ENCODE measurements around the gene MRPL9.

MRPL9 gene

GRCh38 chr1:151798571-151798970 is 35.3 kb upstream of the MRPL9 start:
- Histone ChIP-seq H3K4me1 (ENCODE audit: control insufficient read depth in 2 of 2, insufficient read depth in 1 of 2, low read depth in 1 of 2, low read length in 2 of 2) (peaks cover 2 to 8% of the 10 kb centered on the region in 2 donors), H4K8ac (ENCODE audit: low read depth, low read length) (no peak overlapping the region), H3K4me3 (ENCODE audit: low read length in 2 of 2) (no peak overlapping the region), H2AK5ac (ENCODE audit: low read depth, low read length) (no peak overlapping the region), H3K27ac (replicated peaks; ENCODE audit: low read length) (no peak overlapping the region), H2BK5ac (ENCODE audit: low read length) (peak overlapping the region; percentile 1), H3K23ac (ENCODE audit: low read depth, low read length, poor library complexity) (no peak overlapping the region), H3K27me3 (ENCODE audit: control insufficient read depth in 3 of 3, insufficient read depth in 3 of 3, low read depth in 1 of 3, low read length in 3 of 3) (peaks cover 0 to 30% (median 0%) of the 10 kb centered on the region in 3 experiments), H2BK15ac (ENCODE audit: low read length) (no peak overlapping the region), H3K4ac (ENCODE audit: low read length) (no peak overlapping the region), H3K4me2 (ENCODE audit: insufficient read depth, low read length, poor library complexity, severe bottlenecking) (no peak overlapping the region), H3K36me3 (replicated peaks in 1 of 2; ENCODE audit: control insufficient read depth in 2 of 2, insufficient read depth in 2 of 2, low read length in 2 of 2) (peaks cover 0 to 2% of the 10 kb centered on the region in 2 donors), H2BK120ac (ENCODE audit: low read depth, low read length) (no peak overlapping the region), H3K9me3 (replicated peaks in 1 of 2; ENCODE audit: control insufficient read depth in 2 of 2, insufficient read depth in 1 of 2, low read depth in 1 of 2, low read length in 2 of 2) (no peaks in the 10 kb centered on the region), H3K14ac (ENCODE audit: low read length) (no peak overlapping the region), H3K18ac (ENCODE audit: low read length) (no peak overlapping the region), H3K9ac (ENCODE audit: low read depth, low read length, poor library complexity) (no peak overlapping the region), H2BK12ac (ENCODE audit: low read length) (no peak overlapping the region), H2AFZ (ENCODE audit: low read length) (peak overlapping the region; percentile 84), H4K91ac (ENCODE audit: low read depth, low read length, poor library complexity) (no peak overlapping the region), H3K79me1 (ENCODE audit: low read depth, low read length) (no peaks in the 10 kb centered on the region)
- WGBS, 2 donors (ENCODE audit: extremely low coverage in 2 of 2, insufficient read length in 2 of 2, insufficient replicate concordance in 1 of 2), result 100% methylated on average over 1 of the region's 5 CpGs; no CpG with 5 or more reads in 1 of the 2 donors
- DNase-seq (ENCODE audit: low spot score), result no peak

GRCh38 chr1:151790940-151791651 is 27.8 kb upstream of the MRPL9 start:
- Histone ChIP-seq H3K4me1 (ENCODE audit: control insufficient read depth in 2 of 2, insufficient read depth in 1 of 2, low read depth in 1 of 2, low read length in 2 of 2) (peaks cover 0 to 5% of the 10 kb centered on the region in 2 donors), H2BK15ac (ENCODE audit: low read length) (no peak overlapping the region), H3K4me3 (ENCODE audit: low read length in 2 of 2) (peak overlapping the region; percentile 70 to 87), H2BK120ac (ENCODE audit: low read depth, low read length) (no peak overlapping the region), H3K18ac (ENCODE audit: low read length) (peak overlapping the region; percentile 71), H3K36me3 (replicated peaks in 1 of 2; ENCODE audit: control insufficient read depth in 2 of 2, insufficient read depth in 2 of 2, low read length in 2 of 2) (no peaks in the 10 kb centered on the region), H3K27me3 (ENCODE audit: control insufficient read depth in 3 of 3, insufficient read depth in 3 of 3, low read depth in 1 of 3, low read length in 3 of 3) (peaks cover 0 to 2% (median 0%) of the 10 kb centered on the region in 3 experiments), H3K9ac (ENCODE audit: low read depth, low read length, poor library complexity) (peak overlapping the region; percentile 90), H3K9me3 (replicated peaks in 1 of 2; ENCODE audit: control insufficient read depth in 2 of 2, insufficient read depth in 1 of 2, low read depth in 1 of 2, low read length in 2 of 2) (no peaks in the 10 kb centered on the region), H3K4me2 (ENCODE audit: insufficient read depth, low read length, poor library complexity, severe bottlenecking) (peak overlapping the region; percentile 79), H4K91ac (ENCODE audit: low read depth, low read length, poor library complexity) (no peak overlapping the region), H2BK12ac (ENCODE audit: low read length) (no peak overlapping the region), H2AFZ (ENCODE audit: low read length) (peak overlapping the region; percentile 90), H2AK5ac (ENCODE audit: low read depth, low read length) (no peak overlapping the region), H3K27ac (replicated peaks; ENCODE audit: low read length) (no peak overlapping the region), H3K14ac (ENCODE audit: low read length) (peak overlapping the region; percentile 97), H2BK5ac (ENCODE audit: low read length) (no peak overlapping the region), H3K23ac (ENCODE audit: low read depth, low read length, poor library complexity) (peak overlapping the region; percentile 85), H3K4ac (ENCODE audit: low read length) (no peak overlapping the region), H3K79me1 (ENCODE audit: low read depth, low read length) (no peaks in the 10 kb centered on the region), H4K8ac (ENCODE audit: low read depth, low read length) (no peak overlapping the region)
- DNase-seq (ENCODE audit: low spot score), result no peak
- WGBS, 2 donors (ENCODE audit: extremely low coverage in 2 of 2, insufficient read length in 2 of 2, insufficient replicate concordance in 1 of 2), result no CpG with 5 or more reads among the region's 52 CpGs

DNA sequence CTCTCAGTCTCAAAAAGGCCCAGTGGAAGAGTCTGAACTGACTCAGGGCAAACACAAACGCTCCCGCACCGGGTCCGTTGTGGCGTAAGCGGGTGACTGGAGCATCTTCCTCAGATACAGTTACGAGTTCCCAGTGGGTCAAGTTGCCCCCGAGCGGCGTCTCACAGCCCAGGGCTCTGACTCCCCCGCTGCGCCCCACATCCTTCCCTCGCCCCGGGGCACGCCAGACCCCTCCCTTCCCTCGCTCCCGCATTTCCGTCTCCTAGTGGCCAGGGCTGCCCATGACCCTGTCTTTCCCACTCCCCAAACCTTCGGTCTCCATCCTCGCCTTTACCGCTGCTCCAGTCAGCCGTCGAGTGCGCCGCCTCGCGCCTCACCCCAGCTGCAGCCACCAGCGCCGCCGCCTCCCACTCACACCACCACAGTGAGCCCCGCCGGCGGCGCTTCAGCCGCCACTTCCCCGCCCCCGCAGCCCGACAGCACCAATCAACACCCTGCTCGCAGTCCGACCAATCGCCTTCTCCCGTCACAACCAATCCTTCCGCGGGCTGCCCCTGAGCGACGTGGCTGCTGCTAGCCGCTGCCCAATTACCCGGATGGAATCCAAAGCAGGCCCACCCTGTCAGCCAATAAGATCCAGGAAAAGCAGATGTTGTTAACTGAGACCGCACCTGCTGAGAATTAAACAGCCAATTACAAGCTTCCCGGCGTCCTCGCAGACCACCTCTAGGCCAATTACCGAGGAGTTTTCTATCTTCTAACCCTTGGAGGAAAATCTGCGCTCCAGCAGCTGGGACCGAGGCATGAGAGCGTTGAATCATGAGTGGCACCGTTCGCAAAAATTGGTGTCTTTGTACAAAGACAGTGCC is 27.0 kb upstream of the MRPL9 start, which contains the start of gene TDRKH:
Gene TDRKH, minus strand, starts transcription at position 430 of the 869 bp plus-strand sequence. CDS start 7,478 bp downstream, outside the sequence.
- H2AFZ ChIP-seq (ENCODE audit: low read length), result peak within 1 kb of the TSS; percentile 90
- no peak within 1 kb of the TSS for H2BK15ac ChIP-seq (ENCODE audit: low read length)
- peak within 1 kb of the TSS; percentile 97 for H3K14ac ChIP-seq (ENCODE audit: low read length)
- H2BK120ac ChIP-seq (ENCODE audit: low read depth, low read length), result no peak within 1 kb of the TSS
- peak within 1 kb of the TSS; percentile 79 for H3K4me2 ChIP-seq (ENCODE audit: insufficient read depth, low read length, poor library complexity, severe bottlenecking)
- WGBS, 2 donors (ENCODE audit: extremely low coverage in 2 of 2, insufficient read length in 2 of 2, insufficient replicate concordance in 1 of 2), result no CpG with 5 or more reads among the region's 58 CpGs
- H3K79me1 ChIP-seq (ENCODE audit: low read depth, low read length), result no peaks in the 10 kb centered on the region
- DNase-seq (ENCODE audit: low spot score), result peak; percentile 98
- no peak within 1 kb of the TSS for H4K91ac ChIP-seq (ENCODE audit: low read depth, low read length, poor library complexity)
- peak within 1 kb of the TSS; percentile 69 for H2BK5ac ChIP-seq (ENCODE audit: low read length)
- H3K27ac ChIP-seq (replicated peaks; ENCODE audit: low read length), result peak within 1 kb of the TSS; percentile 51
- H3K36me3 ChIP-seq (replicated peaks in 1 of 2; ENCODE audit: control insufficient read depth in 2 of 2, insufficient read depth in 2 of 2, low read length in 2 of 2), result no peaks in the 10 kb centered on the region
- peak within 1 kb of the TSS; percentile 70 to 87 for H3K4me3 ChIP-seq (ENCODE audit: low read length in 2 of 2)
- no peak within 1 kb of the TSS for H2AK5ac ChIP-seq (ENCODE audit: low read depth, low read length)
- H4K8ac ChIP-seq (ENCODE audit: low read depth, low read length), result no peak within 1 kb of the TSS
- H3K9ac ChIP-seq (ENCODE audit: low read depth, low read length, poor library complexity), result peak within 1 kb of the TSS; percentile 90
- H3K9me3 ChIP-seq (replicated peaks in 1 of 2; ENCODE audit: control insufficient read depth in 2 of 2, insufficient read depth in 1 of 2, low read depth in 1 of 2, low read length in 2 of 2), result no peaks in the 10 kb centered on the region
- H3K27me3 ChIP-seq (ENCODE audit: control insufficient read depth in 3 of 3, insufficient read depth in 3 of 3, low read depth in 1 of 3, low read length in 3 of 3), result peaks cover 0 to 2% (median 0%) of the 10 kb centered on the region in 3 experiments
- H3K4ac ChIP-seq (ENCODE audit: low read length), result no peak within 1 kb of the TSS
- peak within 1 kb of the TSS; percentile 92 for H3K18ac ChIP-seq (ENCODE audit: low read length)
- no peak within 1 kb of the TSS for H2BK12ac ChIP-seq (ENCODE audit: low read length)
- peaks cover 0 to 5% of the 10 kb centered on the region in 2 donors for H3K4me1 ChIP-seq (ENCODE audit: control insufficient read depth in 2 of 2, insufficient read depth in 1 of 2, low read depth in 1 of 2, low read length in 2 of 2)
- H3K23ac ChIP-seq (ENCODE audit: low read depth, low read length, poor library complexity), result peak within 1 kb of the TSS; percentile 85

DNA sequence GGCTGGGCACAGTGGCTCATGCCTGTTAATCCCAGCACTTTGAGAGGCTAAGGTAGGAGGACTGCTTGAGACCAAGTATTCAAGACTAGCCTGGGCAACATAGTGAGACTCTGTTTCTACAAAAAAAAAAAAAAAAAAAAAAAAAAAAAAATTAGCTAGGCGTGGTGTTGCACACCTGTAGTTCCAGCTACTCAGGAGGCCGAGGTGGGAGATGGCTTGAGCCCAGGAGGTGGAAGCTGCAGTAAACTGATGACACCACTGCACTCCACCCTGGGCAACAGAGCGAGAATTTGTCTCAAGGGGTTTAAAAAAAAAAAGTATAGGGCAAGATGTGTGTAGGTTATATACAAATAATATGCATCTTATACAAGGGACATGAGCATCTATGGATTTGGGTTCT is 24.4 kb upstream of the MRPL9 start:
- Histone ChIP-seq H2BK5ac (ENCODE audit: low read length) (no peak overlapping the region), H3K36me3 (replicated peaks in 1 of 2; ENCODE audit: control insufficient read depth in 2 of 2, insufficient read depth in 2 of 2, low read length in 2 of 2) (peaks cover 0 to under 1% of the 10 kb centered on the region in 2 donors), H3K4me1 (ENCODE audit: control insufficient read depth in 2 of 2, insufficient read depth in 1 of 2, low read depth in 1 of 2, low read length in 2 of 2) (peaks cover 0 to 5% of the 10 kb centered on the region in 2 donors), H3K9me3 (replicated peaks in 1 of 2; ENCODE audit: control insufficient read depth in 2 of 2, insufficient read depth in 1 of 2, low read depth in 1 of 2, low read length in 2 of 2) (no peaks in the 10 kb centered on the region), H3K27me3 (ENCODE audit: control insufficient read depth in 3 of 3, insufficient read depth in 3 of 3, low read depth in 1 of 3, low read length in 3 of 3) (peaks cover 0 to 2% (median 0%) of the 10 kb centered on the region in 3 experiments), H4K8ac (ENCODE audit: low read depth, low read length) (no peak overlapping the region), H2AFZ (ENCODE audit: low read length) (no peak overlapping the region), H2BK12ac (ENCODE audit: low read length) (no peak overlapping the region), H3K4me2 (ENCODE audit: insufficient read depth, low read length, poor library complexity, severe bottlenecking) (no peak overlapping the region), H3K79me1 (ENCODE audit: low read depth, low read length) (no peaks in the 10 kb centered on the region), H3K27ac (replicated peaks; ENCODE audit: low read length) (no peak overlapping the region), H3K4ac (ENCODE audit: low read length) (no peak overlapping the region), H2BK15ac (ENCODE audit: low read length) (no peak overlapping the region), H2AK5ac (ENCODE audit: low read depth, low read length) (no peak overlapping the region), H4K91ac (ENCODE audit: low read depth, low read length, poor library complexity) (no peak overlapping the region), H3K14ac (ENCODE audit: low read length) (no peak overlapping the region), H2BK120ac (ENCODE audit: low read depth, low read length) (no peak overlapping the region), H3K18ac (ENCODE audit: low read length) (no peak overlapping the region), H3K23ac (ENCODE audit: low read depth, low read length, poor library complexity) (no peak overlapping the region), H3K9ac (ENCODE audit: low read depth, low read length, poor library complexity) (no peak overlapping the region), H3K4me3 (ENCODE audit: low read length in 2 of 2) (no peak overlapping the region)
- no peak for DNase-seq (ENCODE audit: low spot score)
- no CpG with 5 or more reads among the region's 3 CpGs for WGBS, 2 donors (ENCODE audit: extremely low coverage in 2 of 2, insufficient read length in 2 of 2, insufficient replicate concordance in 1 of 2)

Measured in neuronal stem cell (in vitro differentiated cells).